Endothelial cell of umbilical vein (primary cell): ENCODE data around the gene MYLK2. TPM values are rescaled to one million over a fixed set of nuclear protein-coding genes. Genes with fewer than 3 reads are reported as not detected.

Source experiments
- BruUV-seq: library from RNA; stranded (reverse); fragments of 400-500 nt; replicated peaks from 2 replicates; lab custom pipeline; 2021; lab: Mats Ljungman, UMichigan
- CTCF ChIA-PET: fragments of 300-600, 350-600 bp; sonication (Branson Sonifier 250); formaldehyde crosslinking; loops from one replicate; lab custom pipeline; 2021; ENCODE audit warnings: antibody characterized with exemption, inconsistent platforms; lab: Charles Lee
- POLR2A ChIA-PET: fragments of 300-600, 350-600 bp; sonication (Branson Sonifier 250); formaldehyde crosslinking; loops from one replicate; lab custom pipeline; 2021; ENCODE audit warnings: antibody characterized with exemption, inconsistent platforms; lab: Charles Lee
- DNase-seq: peaks from one replicate; pipeline ENCODE4 v3.0.0-alpha.2; 2011; ENCODE audit warnings: low read depth, low spot score
- FAIRE-seq: peaks from 2 replicates; lab custom pipeline; 2011; peaks lifted over from hg19 to GRCh38; lab: Jason Lieb, UNC
- H2AFZ ChIP-seq: 2 replicates; pipeline ENCODE4 v1.6.0; 2012; ENCODE audit warnings: low read depth, low read length, control low read depth, inconsistent platforms
- H3K27ac ChIP-seq: 2 replicates; pipeline ENCODE4 v1.5.1; 2011; ENCODE audit warnings: low read depth, mild to moderate bottlenecking, control low read depth, low read length, moderate library complexity; ENCODE audit not compliant: insufficient read depth
- H3K27me3 ChIP-seq, 2 experiments: 2 replicates each; pipeline versions ENCODE4 v1.6.0 to v1.6.1; 2011; ENCODE audit warnings: low read length in 2 of 2, mixed read lengths in 1 of 2; ENCODE audit not compliant: control insufficient read depth in 2 of 2, insufficient read depth in 2 of 2
- H3K36me3 ChIP-seq, 2 experiments: 2 replicates in 1 of 2; 3 replicates in 1 of 2; pipeline ENCODE4 v1.5.1; 2011; ENCODE audit warnings: low read length in 2 of 2, mild to moderate bottlenecking in 1 of 2, moderate library complexity in 1 of 2; ENCODE audit not compliant: control insufficient read depth in 2 of 2, insufficient read depth in 2 of 2; ENCODE audit errors: extremely low read depth in 1 of 2
- H3K4me1 ChIP-seq: 3 replicates; pipeline ENCODE4 v1.5.1; 2011; ENCODE audit warnings: mild to moderate bottlenecking, low read length; ENCODE audit not compliant: control insufficient read depth, insufficient read depth; ENCODE audit errors: extremely low read depth
- H3K4me2 ChIP-seq: 2 replicates; pipeline ENCODE4 v1.6.1; 2011; ENCODE audit warnings: low read length, control low read depth, mixed read lengths; ENCODE audit not compliant: insufficient read depth
- H3K4me3 ChIP-seq, 3 experiments: fragments of 200-600 bp in 1 of 3; sonication (generic), shearing (Covaris generic) in 1 of 3; replicated peaks in 1 of 3; 2 replicates each; pipeline ENCODE4 v1.5.1; 2011 to 2016; ENCODE audit warnings: control low read depth in 3 of 3, low read length in 3 of 3, mild to moderate bottlenecking in 2 of 3, inconsistent platforms in 1 of 3, low read depth in 1 of 3, moderate library complexity in 1 of 3; ENCODE audit not compliant: insufficient read depth in 1 of 3
- H3K79me2 ChIP-seq: 2 replicates; pipeline ENCODE4 v1.6.0; 2012; ENCODE audit warnings: low read length, inconsistent platforms; ENCODE audit not compliant: control insufficient read depth, insufficient read depth
- H3K9ac ChIP-seq: replicated peaks from 2 replicates; pipeline ENCODE3; 2011; ENCODE audit warnings: low read length, control low read depth; ENCODE audit not compliant: insufficient read depth; ENCODE audit errors: extremely low read depth
- H3K9me1 ChIP-seq: replicated peaks from 3 replicates; pipeline ENCODE4 v1.6.0; 2011; ENCODE audit warnings: mild to moderate bottlenecking, low read length; ENCODE audit not compliant: control insufficient read depth, insufficient read depth; ENCODE audit errors: extremely low read depth
- H3K9me3 ChIP-seq: replicated peaks from 2 replicates; pipeline ENCODE4 v1.5.1; 2012; ENCODE audit warnings: low read length, inconsistent platforms; ENCODE audit not compliant: control insufficient read depth, insufficient read depth
- H4K20me1 ChIP-seq: replicated peaks from 2 replicates; pipeline ENCODE3; 2011; ENCODE audit warnings: mild to moderate bottlenecking, low read length; ENCODE audit not compliant: control insufficient read depth, insufficient read depth; ENCODE audit errors: extremely low read depth
- EZH2 ChIP-seq: IDR thresholded peaks from 2 replicates; pipeline ENCODE4 v1.6.1; 2012; ENCODE audit warnings: borderline replicate concordance, low read depth, mild to moderate bottlenecking, moderate library complexity, low read length, inconsistent platforms; ENCODE audit not compliant: severe bottlenecking
- FOS ChIP-seq: IDR thresholded peaks from 2 replicates; pipeline ENCODE4 v1.6.1; 2011; ENCODE audit warnings: mild to moderate bottlenecking, low read length, moderate library complexity, borderline replicate concordance; ENCODE audit not compliant: insufficient read depth
- GATA2 ChIP-seq: IDR thresholded peaks from 2 replicates; pipeline ENCODE4 v1.7.0; 2011; ENCODE audit warnings: low read depth, mild to moderate bottlenecking, moderate library complexity, mixed read lengths, low read length; ENCODE audit not compliant: insufficient read length, insufficient read depth
- JUN ChIP-seq: IDR thresholded peaks from 2 replicates; pipeline ENCODE4 v1.6.1; 2011; ENCODE audit warnings: borderline replicate concordance, low read depth; ENCODE audit not compliant: insufficient read length, insufficient read depth
- MYC ChIP-seq: IDR thresholded peaks from one replicate; pipeline ENCODE4 v1.6.1; 2011; ENCODE audit warnings: mild to moderate bottlenecking, low read depth, low read length
- POLR2A ChIP-seq: IDR thresholded peaks from 2 replicates; pipeline ENCODE4 v1.6.1; 2012; ENCODE audit warnings: low read depth, mild to moderate bottlenecking, control low read depth, low read length
- POLR2AphosphoS5 ChIP-seq: IDR thresholded peaks from 2 replicates; pipeline ENCODE4 v1.6.1; 2012; ENCODE audit warnings: low read depth, mild to moderate bottlenecking, control low read depth, low read length, moderate library complexity; ENCODE audit not compliant: insufficient read depth
- dilution Hi-C: fragments of 300-500 bp; cut with MboI; formaldehyde crosslinking; loops from one replicate; pipeline ENCODE4 v1.15.0; 2019; ENCODE audit warnings: low sequenced_read_pairs; ENCODE audit not compliant: extremely low pct_ligation_motif_present
- intact Hi-C: fragments of 100-400 bp; cut with micrococcal nuclease; formaldehyde crosslinking; loops from one replicate; pipeline ENCODE4 v1.10.0; 2022
- polyA plus RNA-seq, 4 experiments: library from polyadenylated mRNA; depleted of rRNA in 3 of 4; stranded (reverse) in 3 of 4; unstranded in 1 of 4; fragments of >200 nt; gene quantifications; 2 replicates each; pipeline versions ENCODE4 v1.2.1 to v1.2.3, GENCODE V29; 2011 to 2012; ENCODE audit warnings: missing spikeins in 1 of 4
- total RNA-seq: library from RNA; stranded (reverse); gene quantifications from 2 replicates; pipeline ENCODE4 v1.2.3, GENCODE V29; 2021
- TF ChIP-seq, protein P1 (sequence below): IDR thresholded peaks from 2 replicates; pipeline ENCODE4 v1.6.1; 2011; ENCODE audit not compliant: insufficient read depth, insufficient read length
- TF ChIP-seq, protein P2 (sequence below), 2 donors: IDR thresholded peaks; 1 replicate in 1 of 2; 2 replicates in 1 of 2; pipeline ENCODE4 v1.5.1; 2011; ENCODE audit warnings: low read length in 2 of 2, mild to moderate bottlenecking in 2 of 2, moderate library complexity in 2 of 2, control low read depth in 1 of 2, inconsistent platforms in 1 of 2, low read depth in 1 of 2; ENCODE audit not compliant: insufficient read depth in 1 of 2; ENCODE audit errors: extremely low read depth in 1 of 2

MYLK2 gene
- total and polyA plus RNA-seq, 2 donors (not counting 3 experiments of a cell fraction or from before 2014, with no cell fraction given) = 2.6 to 2.7 TPM

DNA sequence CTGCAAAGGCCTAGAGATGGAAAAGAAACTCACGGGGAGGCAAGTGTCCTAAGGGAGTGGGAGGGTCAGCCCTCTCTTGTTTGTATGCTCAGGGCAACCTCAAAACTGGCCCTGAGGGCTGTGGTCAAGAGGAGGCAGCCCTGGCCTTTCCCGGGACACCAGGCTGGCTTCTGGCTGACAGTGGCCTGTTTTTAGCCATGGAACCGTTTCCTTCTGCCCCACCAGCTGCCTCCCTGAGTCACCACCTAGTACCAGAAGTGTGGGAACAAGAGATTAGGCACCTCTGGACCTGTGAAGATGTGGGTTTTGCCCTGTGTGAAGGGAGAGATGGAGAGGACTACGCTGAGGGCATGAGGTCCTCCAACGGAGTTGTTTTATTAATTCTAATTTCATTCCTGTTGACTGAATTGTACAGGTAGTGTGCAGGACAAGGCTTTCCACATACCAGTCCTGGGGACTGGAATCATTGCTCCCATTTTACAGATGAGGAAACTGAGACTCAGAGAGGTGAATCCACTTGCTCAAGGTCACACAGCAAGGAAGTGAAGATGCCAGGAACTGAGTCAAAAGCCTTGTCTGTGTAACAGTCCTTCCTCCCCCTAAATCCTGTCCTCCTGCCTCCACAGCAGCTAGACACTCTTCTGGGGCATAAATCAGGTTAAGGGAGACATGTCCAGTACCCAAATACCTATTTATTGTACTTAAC is 20.8 kb downstream of the MYLK2 start:
- no TSS peak for BruUV-seq
- dilution Hi-C loops = no loop called here
- H3K4me1 ChIP-seq = peaks cover 55% of the 10 kb centered on the region
- ChIA-PET CTCF (interaction anchor here (7.6 to 25.3 kb wide), 2 partner anchors 10 to 17 kb away, joined by 82 to 619 read pairs; partner anchors contain the start of gene FOXS1), POLR2A (no interaction called here)
- H3K9ac ChIP-seq = no peak overlapping the region
- H4K20me1 ChIP-seq = no peaks in the 10 kb centered on the region
- intact Hi-C loops = no loop called here
- H3K4me3 ChIP-seq = no peak overlapping the region
- H3K79me2 ChIP-seq = no peaks in the 10 kb centered on the region
- no peak for FAIRE-seq
- H3K4me2 ChIP-seq = no peak overlapping the region
- no peaks in the 10 kb centered on the region for H3K9me3 ChIP-seq
- peak; percentile 28 for DNase-seq
- H3K36me3 ChIP-seq = no peaks in the 10 kb centered on the region
- TF ChIP-seq, protein P1, sequence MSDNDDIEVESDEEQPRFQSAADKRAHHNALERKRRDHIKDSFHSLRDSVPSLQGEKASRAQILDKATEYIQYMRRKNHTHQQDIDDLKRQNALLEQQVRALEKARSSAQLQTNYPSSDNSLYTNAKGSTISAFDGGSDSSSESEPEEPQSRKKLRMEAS = no peak
- peak; percentile 29 for TF ChIP-seq GATA2
- H3K27me3 ChIP-seq = no peaks in the 10 kb centered on the region
- H3K9me1 ChIP-seq = no peaks in the 10 kb centered on the region
- H3K27ac ChIP-seq = no peak overlapping the region
- no peak overlapping the region for H2AFZ ChIP-seq

DNA sequence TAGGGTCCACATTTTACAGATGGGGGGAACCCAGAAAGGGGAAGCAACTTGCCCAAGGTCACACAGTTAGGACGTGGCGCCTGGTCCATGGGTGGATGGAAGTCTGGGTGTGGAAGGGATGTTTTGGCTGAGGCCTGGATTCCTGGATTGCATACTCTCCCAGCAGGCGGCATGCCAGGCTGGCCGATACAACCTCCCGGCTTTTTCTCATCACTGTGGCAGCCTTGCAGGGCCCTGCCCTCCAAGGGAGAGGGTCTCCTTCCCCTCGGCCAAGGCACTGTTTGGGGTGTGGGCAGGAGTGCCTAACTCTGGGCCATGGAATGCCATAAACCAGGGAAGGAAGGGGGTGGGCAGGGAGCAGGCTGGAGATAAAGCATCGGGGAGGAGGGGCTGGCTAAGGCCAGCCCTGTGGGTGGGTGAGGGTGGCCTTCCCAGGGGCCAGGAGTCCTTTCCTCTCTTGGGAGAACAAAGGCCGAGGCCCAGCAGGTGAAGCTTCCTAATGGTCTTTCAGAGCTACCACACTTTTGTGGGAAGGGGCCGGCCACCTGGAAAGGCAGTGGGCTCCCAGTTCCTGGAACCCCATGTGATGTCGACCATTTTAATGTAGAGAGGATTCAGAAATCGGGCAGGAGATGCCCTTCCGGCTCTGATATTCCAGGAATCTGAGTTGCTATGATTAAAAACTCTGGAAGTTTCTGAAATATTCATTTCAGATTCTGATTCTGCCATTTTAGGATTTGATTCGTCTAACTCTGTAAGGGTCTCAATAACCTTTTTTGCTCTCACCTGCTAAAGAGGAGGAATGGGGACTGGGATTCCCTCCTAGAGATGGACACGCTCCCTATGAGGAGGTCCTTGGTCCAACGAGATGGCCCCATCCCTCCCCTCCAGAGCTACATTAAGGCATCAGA is 22.0 kb downstream of the MYLK2 start:
- no peak overlapping the region for H3K4me3 ChIP-seq
- intact Hi-C loops = no loop called here

More for the DNA sequence above, 22.0 kb downstream of the MYLK2 start:
- Histone ChIP-seq H3K27ac (peak overlapping the region; percentile 64), H3K9me3 (no peaks in the 10 kb centered on the region), H3K9me1 (no peaks in the 10 kb centered on the region), H3K9ac (no peak overlapping the region), H3K4me2 (no peak overlapping the region), H3K36me3 (no peaks in the 10 kb centered on the region), H3K4me1 (peaks cover 48% of the 10 kb centered on the region), H3K27me3 (no peaks in the 10 kb centered on the region), H4K20me1 (no peaks in the 10 kb centered on the region), H3K79me2 (no peaks in the 10 kb centered on the region), H2AFZ (no peak overlapping the region)
- ChIA-PET CTCF (interaction anchor here (18.2 kb wide), 1 partner anchor 13 kb away, joined by 619 read pairs; the partner anchor contains the start of gene MYLK2), POLR2A (no interaction called here)
- no peak for DNase-seq
- no TSS peak for BruUV-seq
- TF ChIP-seq POLR2AphosphoS5 (no peak), MYC (no peak), POLR2A (no peak), GATA2 (no peak), JUN (no peak), EZH2 (no peak), FOS (no peak)
- TF ChIP-seq, protein P2, sequence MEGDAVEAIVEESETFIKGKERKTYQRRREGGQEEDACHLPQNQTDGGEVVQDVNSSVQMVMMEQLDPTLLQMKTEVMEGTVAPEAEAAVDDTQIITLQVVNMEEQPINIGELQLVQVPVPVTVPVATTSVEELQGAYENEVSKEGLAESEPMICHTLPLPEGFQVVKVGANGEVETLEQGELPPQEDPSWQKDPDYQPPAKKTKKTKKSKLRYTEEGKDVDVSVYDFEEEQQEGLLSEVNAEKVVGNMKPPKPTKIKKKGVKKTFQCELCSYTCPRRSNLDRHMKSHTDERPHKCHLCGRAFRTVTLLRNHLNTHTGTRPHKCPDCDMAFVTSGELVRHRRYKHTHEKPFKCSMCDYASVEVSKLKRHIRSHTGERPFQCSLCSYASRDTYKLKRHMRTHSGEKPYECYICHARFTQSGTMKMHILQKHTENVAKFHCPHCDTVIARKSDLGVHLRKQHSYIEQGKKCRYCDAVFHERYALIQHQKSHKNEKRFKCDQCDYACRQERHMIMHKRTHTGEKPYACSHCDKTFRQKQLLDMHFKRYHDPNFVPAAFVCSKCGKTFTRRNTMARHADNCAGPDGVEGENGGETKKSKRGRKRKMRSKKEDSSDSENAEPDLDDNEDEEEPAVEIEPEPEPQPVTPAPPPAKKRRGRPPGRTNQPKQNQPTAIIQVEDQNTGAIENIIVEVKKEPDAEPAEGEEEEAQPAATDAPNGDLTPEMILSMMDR (IDR thresholded peaks at IDR 0.05; ENCODE audit: extremely low read depth in 1 of 2, insufficient read depth in 1 of 2, low read depth in 1 of 2, low read length in 2 of 2) = no peak
- TF ChIP-seq, protein P1 = no peak
- FAIRE-seq = no peak
- dilution Hi-C loops = no loop called here
